UCSD-AML1 (cell line): ENCODE results near the gene OPN1SW.

Experiments
- DNase-seq: peaks from one replicate; lab custom pipeline; 2025; ENCODE audit not compliant: unreplicated experiment; lab: John Stamatoyannopoulos, UW

Gene OPN1SW

DNA sequence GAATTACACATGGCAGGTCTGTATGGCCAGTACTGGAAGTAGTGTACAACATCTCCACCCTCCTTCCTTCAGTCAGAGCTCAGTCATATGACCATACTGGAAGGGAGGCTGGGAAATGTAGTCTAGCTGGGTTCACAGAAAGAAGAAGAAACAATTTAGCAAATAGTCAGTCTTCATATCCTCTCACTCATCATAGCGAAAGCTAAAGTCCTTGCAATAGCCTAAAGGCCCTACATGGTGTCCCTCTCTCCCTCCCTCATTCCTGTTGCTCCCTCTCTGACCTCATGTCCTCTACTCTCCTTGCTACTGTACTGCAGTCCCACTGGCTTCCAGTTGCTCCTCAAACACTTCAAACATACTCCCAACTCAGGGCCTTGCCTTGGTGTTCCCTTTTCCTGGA is 40.7 kb downstream of the OPN1SW start:
- no peak for DNase-seq

DNA sequence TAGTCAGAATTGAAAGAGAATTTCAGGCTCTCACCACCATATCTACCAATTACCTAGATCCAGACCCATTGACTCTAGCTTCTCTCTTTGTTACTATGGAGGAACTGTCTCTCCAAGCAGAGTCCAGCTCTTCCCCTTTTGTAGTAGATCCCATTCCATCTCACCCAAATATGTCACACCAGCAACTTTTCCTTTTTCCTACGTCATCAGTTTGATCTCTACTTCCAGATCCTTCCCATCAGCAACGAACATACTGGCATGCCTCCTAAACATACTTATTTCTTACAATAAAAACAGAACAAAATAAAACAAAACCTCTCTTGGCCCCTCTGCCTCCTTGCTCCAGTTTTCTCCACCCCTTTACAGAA is 42.3 kb downstream of the OPN1SW start:
- no peak for DNase-seq

DNA sequence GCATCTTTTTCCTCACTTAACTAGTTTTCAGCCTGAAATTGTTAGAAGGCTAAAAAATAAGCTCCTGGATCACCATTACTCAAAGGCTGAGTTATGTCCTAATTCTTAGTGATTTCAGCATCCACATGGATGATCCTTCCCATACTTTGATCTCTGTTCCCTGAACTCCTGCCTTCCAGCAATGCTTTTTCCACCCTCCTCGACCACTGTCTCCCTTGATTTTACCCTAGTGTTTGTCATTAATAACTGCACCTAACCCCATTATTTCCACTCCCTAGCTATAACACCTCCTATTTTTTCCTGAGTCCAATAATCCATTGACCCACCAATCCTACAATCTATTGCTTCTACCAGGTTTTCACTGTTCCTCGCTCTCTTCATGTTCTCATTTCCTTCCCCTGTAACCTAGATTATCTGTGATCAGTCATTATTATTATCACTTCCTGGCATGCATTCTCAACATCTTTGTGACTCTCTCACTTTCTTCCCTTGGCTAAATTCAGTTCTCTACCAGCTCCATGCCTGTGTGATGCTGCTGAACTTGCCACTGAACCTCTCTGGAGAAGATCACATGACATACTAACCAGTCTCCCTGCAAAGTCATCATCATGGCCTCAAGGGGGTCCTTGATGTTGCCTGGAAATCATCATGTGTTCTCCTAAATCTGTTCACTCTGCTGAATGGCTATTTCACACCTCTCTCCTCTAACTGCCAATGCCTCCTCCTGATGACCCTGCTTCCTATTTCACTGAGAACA is 42.9 kb downstream of the OPN1SW start:
- DNase-seq = no peak

DNA sequence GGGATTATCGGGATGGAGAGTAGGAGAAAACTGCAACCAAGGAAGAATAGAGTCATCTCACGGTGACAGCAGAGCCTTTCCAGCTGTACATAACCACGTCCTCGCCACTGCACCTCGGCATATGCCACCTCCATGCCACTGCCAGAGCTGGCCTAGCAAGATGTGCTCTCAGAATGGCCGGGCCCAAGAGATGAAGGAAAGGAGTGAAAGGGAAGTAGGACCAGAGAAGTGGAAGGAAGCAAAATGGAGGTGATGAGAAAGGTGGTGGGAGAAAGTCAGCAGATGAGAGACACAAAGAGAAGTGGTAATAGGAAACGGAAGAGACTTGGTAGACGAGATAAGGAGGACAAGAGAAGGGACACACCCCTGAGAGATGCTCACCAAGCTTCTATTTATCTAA is 44.4 kb downstream of the OPN1SW start:
- no peak for DNase-seq

DNA sequence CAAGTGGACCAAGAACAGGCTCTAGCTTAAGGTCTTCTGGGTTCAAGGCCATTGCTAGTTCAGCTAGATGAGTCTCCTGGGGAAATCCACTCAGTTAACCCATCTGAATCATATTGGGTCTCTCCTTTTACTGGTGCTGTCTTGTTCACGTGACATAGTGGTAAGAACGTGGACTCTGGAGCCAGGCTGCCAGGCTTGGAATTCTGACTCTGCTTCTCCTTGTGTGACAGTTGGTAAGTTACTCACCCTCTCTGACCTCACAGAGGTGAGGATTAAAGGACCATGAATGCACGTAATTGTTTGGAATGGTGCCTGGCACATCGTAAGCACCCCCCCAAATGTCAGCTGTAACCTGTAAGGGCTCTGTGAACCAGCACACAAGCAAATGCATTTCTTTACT is 46.1 kb downstream of the OPN1SW start:
- no peak for DNase-seq

DNA sequence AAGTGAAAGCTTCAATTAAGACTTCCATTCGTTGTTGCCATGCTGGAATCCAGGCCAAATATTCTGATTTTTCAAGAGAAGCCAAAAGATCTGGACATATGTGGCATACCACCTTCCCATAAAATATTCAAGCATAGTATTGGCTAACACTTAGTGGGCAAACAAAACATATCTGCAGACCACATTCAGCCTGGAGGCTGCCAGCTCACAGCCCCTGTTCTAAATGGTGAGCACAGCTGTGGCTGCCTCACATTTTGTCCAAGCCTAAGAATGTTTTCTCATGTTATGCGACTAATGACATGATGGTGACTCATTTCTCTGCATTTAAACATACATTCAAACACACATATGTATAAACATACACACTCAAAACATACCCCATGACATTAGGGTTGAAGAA is 47.0 kb downstream of the OPN1SW start:
- no peak for DNase-seq

DNA sequence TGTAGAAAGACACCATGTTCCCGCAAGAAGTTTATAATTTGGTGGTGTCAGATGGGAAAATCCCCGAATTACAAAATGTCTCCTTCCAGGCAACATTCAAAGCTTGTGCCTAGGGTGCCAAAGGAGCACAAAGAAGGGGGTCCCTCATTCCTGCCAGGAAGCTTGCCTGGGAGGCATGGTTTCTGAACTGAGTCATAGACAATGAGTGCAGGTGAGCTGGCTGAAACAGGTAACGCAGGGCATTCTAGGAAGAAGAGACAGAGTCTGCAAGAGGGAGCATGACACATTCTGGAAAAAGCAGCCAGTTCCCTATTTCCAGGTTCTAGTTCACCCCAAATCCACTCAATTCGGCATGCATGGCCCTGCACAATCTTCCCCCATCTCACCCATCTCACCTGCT is 48.4 kb downstream of the OPN1SW start:
- no peak for DNase-seq

DNA sequence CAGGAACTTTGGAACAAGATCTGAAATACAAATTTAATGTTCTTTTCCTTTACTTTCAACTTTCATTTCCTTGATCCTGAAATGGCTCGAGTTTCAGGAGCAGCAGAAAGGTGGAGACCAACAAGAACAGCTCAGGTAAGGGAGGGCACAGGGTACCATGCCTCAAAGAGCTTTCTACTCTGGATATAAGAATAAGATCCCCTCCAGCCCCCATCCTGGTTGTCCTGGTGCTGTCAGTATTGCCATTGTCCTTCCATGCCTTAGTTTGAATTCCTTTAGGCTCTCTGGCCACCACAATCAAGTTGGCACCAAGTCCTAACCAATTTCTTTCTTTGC is 48.9 kb downstream of the OPN1SW start:
- DNase-seq = no peak

DNA sequence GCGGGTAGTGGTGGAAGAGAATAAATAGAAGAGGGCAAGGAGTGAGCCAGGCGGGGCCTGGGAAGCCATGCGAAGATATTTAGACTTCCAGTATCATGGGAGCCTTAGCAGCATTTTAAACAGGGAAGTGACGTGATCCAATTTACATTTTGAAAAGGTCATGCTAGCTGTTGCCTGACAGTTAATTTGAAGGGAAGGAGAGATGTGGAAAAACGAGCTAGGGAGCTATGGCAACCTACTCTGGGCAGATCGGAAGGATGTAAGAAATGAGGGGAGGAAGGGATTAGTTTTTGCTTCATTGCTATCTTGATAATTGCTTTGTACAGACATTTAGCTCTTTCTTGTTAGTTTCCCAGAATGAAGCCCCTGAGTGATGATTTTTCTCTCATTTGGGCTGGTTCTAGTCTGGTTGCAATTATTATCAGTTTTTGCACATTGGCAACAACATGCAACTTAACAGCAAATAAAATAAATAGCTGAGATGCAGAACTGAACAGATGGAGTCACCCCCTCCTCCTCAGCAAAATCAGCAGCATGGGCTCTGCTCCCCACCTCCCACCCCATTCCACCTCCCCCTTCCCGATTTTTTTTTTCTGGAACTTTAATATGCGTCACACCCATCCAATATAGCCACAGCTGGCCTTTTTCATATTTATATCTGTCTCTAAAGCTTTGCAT is 49.4 kb downstream of the OPN1SW start:
- DNase-seq = no peak

DNA sequence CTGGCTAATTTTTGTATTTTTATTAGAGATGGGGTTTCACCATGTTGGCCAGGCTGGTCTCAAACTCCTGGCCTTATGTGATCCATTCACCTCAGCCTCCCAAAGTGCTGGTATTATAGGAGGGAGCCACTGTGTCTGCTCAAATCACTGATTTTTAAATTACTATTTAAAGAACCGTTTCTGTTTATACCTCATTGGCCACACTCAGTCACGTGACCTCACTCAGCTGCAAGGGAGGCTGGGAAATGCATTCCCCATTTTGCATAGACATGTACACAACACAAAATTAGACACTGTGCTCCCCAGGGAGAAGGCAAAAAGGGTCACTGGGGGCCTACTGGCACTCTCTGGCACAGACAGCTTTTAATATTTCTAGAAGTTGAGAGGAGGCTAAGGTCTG is 50.1 kb downstream of the OPN1SW start:
- DNase-seq = no peak

DNA sequence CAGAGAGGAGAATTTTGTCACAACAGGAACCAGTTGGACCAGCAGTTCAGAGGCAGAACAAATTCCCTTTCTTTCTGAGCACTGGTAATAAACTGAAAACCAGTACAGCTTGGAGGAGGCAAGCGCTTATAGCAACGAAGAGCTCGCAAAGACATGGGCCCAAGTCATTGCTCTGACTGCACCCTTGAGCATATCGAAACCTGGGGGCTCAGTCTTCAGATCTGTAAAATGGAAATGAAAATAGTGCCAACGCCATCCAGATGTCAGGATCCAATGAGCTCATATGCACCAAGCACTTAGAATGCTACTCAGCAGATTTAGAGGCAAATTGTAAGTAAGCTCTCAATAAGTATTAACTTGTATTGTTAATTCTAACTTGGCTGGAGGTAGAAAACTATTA is 50.9 kb downstream of the OPN1SW start:
- no peak for DNase-seq
